Fibroblast of mammary gland (primary cell): Measurements from ENCODE around the gene RYR2.

Source experiments
- DNase-seq: peaks from one replicate; pipeline ENCODE4 v3.0.0-alpha.2; 2010; ENCODE audit warnings: low read depth
- H3K4me3 ChIP-seq: 2 replicates; pipeline ENCODE4 v1.5.1; 2011; ENCODE audit warnings: low read depth, mild to moderate bottlenecking, low read length, moderate library complexity; ENCODE audit not compliant: control insufficient read depth
- CTCF ChIP-seq: conservative IDR thresholded peaks from 2 replicates; pipeline ENCODE4 v1.5.1; 2011; ENCODE audit warnings: low read depth, low read length, inconsistent platforms; ENCODE audit not compliant: control insufficient read depth, insufficient read depth

The RYR2 gene

GRCh38 chr1:237751090-237751489 lies 709.1 kb downstream of the RYR2 start:
- no peak for TF ChIP-seq CTCF
- DNase-seq, result no peak
- H3K4me3 ChIP-seq, result no peak overlapping the region

GRCh38 chr1:237754627-237755026 lies 712.6 kb downstream of the RYR2 start:
- H3K4me3 ChIP-seq, result no peak overlapping the region
- DNase-seq, result no peak
- TF ChIP-seq CTCF, result no peak

- no peak overlapping the region for H3K4me3 ChIP-seq
- DNase-seq, result no peak
- TF ChIP-seq CTCF, result no peak
Observed at GRCh38 chr1:237756304-237756967, 714.5 kb downstream of the RYR2 start.

- no peak for DNase-seq
- TF ChIP-seq CTCF, result no peak
- H3K4me3 ChIP-seq, result no peak overlapping the region
Observed at GRCh38 chr1:237759377-237759776, 717.4 kb downstream of the RYR2 start.

- TF ChIP-seq CTCF, result no peak
- no peak for DNase-seq
- no peak overlapping the region for H3K4me3 ChIP-seq
Observed at GRCh38 chr1:237760951-237761350, 719.0 kb downstream of the RYR2 start.

GRCh38 chr1:237763137-237763536 lies 721.2 kb downstream of the RYR2 start:
- no peak for TF ChIP-seq CTCF
- no peak for DNase-seq
- no peak overlapping the region for H3K4me3 ChIP-seq

- no peak overlapping the region for H3K4me3 ChIP-seq
- DNase-seq, result no peak
- TF ChIP-seq CTCF, result no peak
Observed at GRCh38 chr1:237763751-237764150, 721.8 kb downstream of the RYR2 start.
